SK-N-SH treated with all-trans-retinoic acid at 6 μM for 48 hours (cell line): ENCODE data around the gene SUPT3H.

ENCODE experiments used
- ARNTL ChIP-seq: fragments of 450-650 bp; formaldehyde crosslinking; IDR thresholded peaks from 2 replicates; pipeline ENCODE4 v1.5.0; 2020; ENCODE audit warnings: low read depth, mild to moderate bottlenecking, moderate library complexity, borderline replicate concordance
- CSDC2 ChIP-seq: fragments of 250-450 bp; sonication (Bioruptor Pico); IDR thresholded peaks from 2 replicates; pipeline ENCODE4 v1.5.0; 2020; ENCODE audit warnings: mild to moderate bottlenecking, moderate library complexity
- GLIS3 ChIP-seq: fragments of 250-450 bp; sonication (Bioruptor Pico); IDR thresholded peaks from 2 replicates; pipeline ENCODE4 v1.5.0; 2020; ENCODE audit warnings: mild to moderate bottlenecking, moderate library complexity
- PATZ1 ChIP-seq: fragments of 250-450 bp; sonication (Bioruptor Pico); IDR thresholded peaks from 2 replicates; pipeline ENCODE4 v1.8.0; 2020; ENCODE audit warnings: mild to moderate bottlenecking, moderate library complexity, borderline replicate concordance
- POU6F1 ChIP-seq: fragments of 250-450 bp; sonication (Bioruptor Pico); IDR thresholded peaks from 2 replicates; pipeline ENCODE4 v1.8.0; 2021; ENCODE audit warnings: low read depth, mild to moderate bottlenecking, moderate library complexity, borderline replicate concordance
- ZFP30 ChIP-seq: fragments of 450-650 bp; formaldehyde crosslinking; IDR thresholded peaks from 2 replicates; pipeline ENCODE4 v1.5.0; 2022; ENCODE audit warnings: mild to moderate bottlenecking, moderate library complexity
- TF ChIP-seq, protein P1 (sequence below): fragments of 250-450 bp; sonication (Bioruptor Pico); IDR thresholded peaks from 2 replicates; pipeline ENCODE4 v1.5.1; 2020; ENCODE audit warnings: low read depth, mild to moderate bottlenecking, moderate library complexity

DNA sequence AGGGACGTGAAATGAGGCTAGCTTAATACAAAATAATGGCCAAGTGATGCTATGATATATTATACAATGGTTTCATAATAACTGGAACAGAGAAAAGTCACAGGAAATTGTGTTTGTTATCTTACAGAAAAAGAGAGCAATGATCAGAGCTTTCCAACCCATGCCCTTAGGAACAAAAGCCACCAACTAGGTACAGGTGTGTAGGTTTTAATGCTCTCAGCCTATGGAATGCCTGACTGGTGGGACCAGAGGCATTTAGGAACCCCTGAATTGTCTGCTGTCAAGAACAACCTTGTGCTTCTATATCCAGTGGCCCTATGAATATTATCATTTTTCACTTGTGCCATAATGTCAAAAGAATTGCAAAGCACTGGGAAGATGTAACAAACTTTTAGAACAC, 182.6 kb downstream of the SUPT3H start:
- no peak for TF ChIP-seq ARNTL (CRISPR knock-in tag)
- TF ChIP-seq ZFP30 (CRISPR knock-in tag), result no peak
- TF ChIP-seq POU6F1 (CRISPR knock-in tag), result no peak
- TF ChIP-seq CSDC2 (CRISPR knock-in tag), result no peak
- TF ChIP-seq PATZ1, result no peak
- TF ChIP-seq, protein P1, sequence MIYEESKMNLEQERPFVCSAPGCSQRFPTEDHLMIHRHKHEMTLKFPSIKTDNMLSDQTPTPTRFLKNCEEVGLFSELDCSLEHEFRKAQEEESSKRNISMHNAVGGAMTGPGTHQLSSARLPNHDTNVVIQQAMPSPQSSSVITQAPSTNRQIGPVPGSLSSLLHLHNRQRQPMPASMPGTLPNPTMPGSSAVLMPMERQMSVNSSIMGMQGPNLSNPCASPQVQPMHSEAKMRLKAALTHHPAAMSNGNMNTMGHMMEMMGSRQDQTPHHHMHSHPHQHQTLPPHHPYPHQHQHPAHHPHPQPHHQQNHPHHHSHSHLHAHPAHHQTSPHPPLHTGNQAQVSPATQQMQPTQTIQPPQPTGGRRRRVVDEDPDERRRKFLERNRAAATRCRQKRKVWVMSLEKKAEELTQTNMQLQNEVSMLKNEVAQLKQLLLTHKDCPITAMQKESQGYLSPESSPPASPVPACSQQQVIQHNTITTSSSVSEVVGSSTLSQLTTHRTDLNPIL (CRISPR knock-in tag), result no peak
- TF ChIP-seq GLIS3, result no peak
